HepG2 (cell line): Measurements from ENCODE around the gene DFFA. TPM values are rescaled to one million over a fixed set of nuclear protein-coding genes. Genes with fewer than 3 reads are reported as not detected.

Experiments
- ATF7-NPFF ChIP-seq: sonication (generic); formaldehyde crosslinking; IDR thresholded peaks from 2 replicates; pipeline ENCODE4 v1.8.1; 2023; ENCODE audit warnings: mild to moderate bottlenecking, low read depth, missing genetic modification reagents, moderate library complexity
- DMAP1 ChIP-seq: IDR thresholded peaks from 2 replicates; pipeline ENCODE4 v1.6.1; 2016
- GMEB2 ChIP-seq: IDR thresholded peaks from 2 replicates; pipeline ENCODE4 v1.6.1; 2016; ENCODE audit warnings: missing biosample characterization, missing genetic modification reagents, low read depth
- HDAC1 ChIP-seq: sonication (generic); formaldehyde crosslinking; IDR thresholded peaks from 2 replicates; pipeline ENCODE4 v1.5.1; 2020; ENCODE audit warnings: mild to moderate bottlenecking, missing genetic modification reagents
- HMGXB4 ChIP-seq, 2 experiments: sonication (generic) in 1 of 2; formaldehyde crosslinking in 1 of 2; IDR thresholded peaks; 2 replicates each; pipeline versions ENCODE4 v1.4.0 to v1.6.1; 2018 to 2020; ENCODE audit warnings: missing genetic modification reagents in 2 of 2, borderline replicate concordance in 1 of 2, low read depth in 1 of 2, mild to moderate bottlenecking in 1 of 2, missing biosample characterization in 1 of 2
- KDM2A ChIP-seq: sonication (generic); formaldehyde crosslinking; IDR thresholded peaks from 2 replicates; pipeline ENCODE4 v1.4.0; 2020; ENCODE audit warnings: low read depth, missing genetic modification reagents, borderline replicate concordance
- MAFF ChIP-seq: IDR thresholded peaks from 2 replicates; pipeline ENCODE4 v1.6.1; 2011; ENCODE audit warnings: low read depth, low read length, improper control_type of control experiment
- MTF1 ChIP-seq: sonication (generic); formaldehyde crosslinking; IDR thresholded peaks from 2 replicates; pipeline ENCODE4 v1.5.0; 2020; ENCODE audit warnings: missing genetic modification reagents
- NFKBIZ ChIP-seq: IDR thresholded peaks from 2 replicates; pipeline ENCODE4 v1.6.1; 2018; ENCODE audit warnings: missing genetic modification reagents, missing compliant biosample characterization
- SIN3B ChIP-seq: fragments of 150-350 bp; IDR thresholded peaks from 2 replicates; pipeline ENCODE4 v1.6.1; 2014; ENCODE audit warnings: low read length
- TBL1XR1 ChIP-seq: fragments of 150-350 bp; IDR thresholded peaks from 2 replicates; pipeline ENCODE4 v1.6.1; 2014; ENCODE audit warnings: borderline replicate concordance, low read length; ENCODE audit not compliant: partially characterized antibody
- XRCC5 ChIP-seq: fragments of 200-400 bp; formaldehyde crosslinking; optimal IDR thresholded peaks from 2 replicates; pipeline ENCODE3; 2017; ENCODE audit warnings: mild to moderate bottlenecking, low read length
- YEATS4 ChIP-seq: sonication (generic); formaldehyde crosslinking; IDR thresholded peaks from 2 replicates; pipeline ENCODE4 v1.4.0; 2020; ENCODE audit warnings: missing genetic modification reagents, borderline replicate concordance
- ZBTB38 ChIP-seq: sonication (generic); formaldehyde crosslinking; IDR thresholded peaks from 2 replicates; pipeline ENCODE4 v1.5.1; 2020; ENCODE audit warnings: mild to moderate bottlenecking, missing genetic modification reagents
- ZFP1 ChIP-seq: IDR thresholded peaks from 2 replicates; pipeline ENCODE4 v1.6.1; 2016
- ZNF317 ChIP-seq: sonication (generic); formaldehyde crosslinking; IDR thresholded peaks from 2 replicates; pipeline ENCODE4 v1.5.0; 2020; ENCODE audit warnings: mild to moderate bottlenecking, missing genetic modification reagents
- ZNF335 ChIP-seq: sonication (generic); formaldehyde crosslinking; IDR thresholded peaks from 2 replicates; pipeline ENCODE4 v1.4.0; 2020; ENCODE audit warnings: missing genetic modification reagents
- ZNF598 ChIP-seq: sonication (generic); formaldehyde crosslinking; IDR thresholded peaks from 2 replicates; pipeline ENCODE4 v1.5.1; 2020; ENCODE audit warnings: mild to moderate bottlenecking, missing genetic modification reagents, borderline replicate concordance
- ZNF616 ChIP-seq: sonication (generic); formaldehyde crosslinking; IDR thresholded peaks from 2 replicates; pipeline ENCODE4 v1.5.0; 2020; ENCODE audit warnings: low read depth, mild to moderate bottlenecking, missing genetic modification reagents
- ZNF740 ChIP-seq: sonication (generic); formaldehyde crosslinking; IDR thresholded peaks from 2 replicates; pipeline ENCODE4 v1.4.0; 2020; ENCODE audit warnings: missing genetic modification reagents
- ZNF839 ChIP-seq: sonication (generic); formaldehyde crosslinking; IDR thresholded peaks from 2 replicates; pipeline ENCODE4 v1.4.0; 2020; ENCODE audit warnings: missing genetic modification reagents, mild to moderate bottlenecking, borderline replicate concordance
- polyA plus RNA-seq, 8 experiments: library from polyadenylated mRNA; depleted of rRNA in 3 of 8; stranded (reverse) in 7 of 8; unstranded in 1 of 8; fragments of >200 nt; fragmentation: Illumina TruSeq in 4 of 8; extraction: Trizol in 4 of 8; gene quantifications; 2 replicates each; pipeline versions ENCODE4 v1.2.1 to v1.2.3, GENCODE V29; 2011 to 2016; ENCODE audit warnings: low read depth in 4 of 8, missing spikeins in 1 of 8, mixed read lengths in 1 of 8; ENCODE audit not compliant: insufficient read depth in 1 of 8
- total RNA-seq, 5 experiments: library from RNA; depleted of rRNA; stranded (reverse); fragments of >200 nt; fragmentation: Illumina TruSeq; extraction: Trizol; gene quantifications; 2 replicates each; pipeline ENCODE4 v1.2.3, GENCODE V29; 2016; ENCODE audit warnings: low read depth in 1 of 5
- TF ChIP-seq, protein P1 (sequence below): sonication (generic); formaldehyde crosslinking; IDR thresholded peaks from 2 replicates; pipeline ENCODE4 v1.4.0; 2020; ENCODE audit warnings: mild to moderate bottlenecking, missing genetic modification reagents
- TF ChIP-seq, protein P2 (sequence below): sonication (generic); formaldehyde crosslinking; conservative IDR thresholded peaks from 2 replicates; pipeline ENCODE4 v1.4.0; 2020; ENCODE audit warnings: missing genetic modification reagents

Gene DFFA
- total and polyA plus RNA-seq, 2 of the 13 experiments (the other 11 are each of a cell fraction or from before 2014, with no cell fraction given) = 16.5 to 33.9 TPM

DNA sequence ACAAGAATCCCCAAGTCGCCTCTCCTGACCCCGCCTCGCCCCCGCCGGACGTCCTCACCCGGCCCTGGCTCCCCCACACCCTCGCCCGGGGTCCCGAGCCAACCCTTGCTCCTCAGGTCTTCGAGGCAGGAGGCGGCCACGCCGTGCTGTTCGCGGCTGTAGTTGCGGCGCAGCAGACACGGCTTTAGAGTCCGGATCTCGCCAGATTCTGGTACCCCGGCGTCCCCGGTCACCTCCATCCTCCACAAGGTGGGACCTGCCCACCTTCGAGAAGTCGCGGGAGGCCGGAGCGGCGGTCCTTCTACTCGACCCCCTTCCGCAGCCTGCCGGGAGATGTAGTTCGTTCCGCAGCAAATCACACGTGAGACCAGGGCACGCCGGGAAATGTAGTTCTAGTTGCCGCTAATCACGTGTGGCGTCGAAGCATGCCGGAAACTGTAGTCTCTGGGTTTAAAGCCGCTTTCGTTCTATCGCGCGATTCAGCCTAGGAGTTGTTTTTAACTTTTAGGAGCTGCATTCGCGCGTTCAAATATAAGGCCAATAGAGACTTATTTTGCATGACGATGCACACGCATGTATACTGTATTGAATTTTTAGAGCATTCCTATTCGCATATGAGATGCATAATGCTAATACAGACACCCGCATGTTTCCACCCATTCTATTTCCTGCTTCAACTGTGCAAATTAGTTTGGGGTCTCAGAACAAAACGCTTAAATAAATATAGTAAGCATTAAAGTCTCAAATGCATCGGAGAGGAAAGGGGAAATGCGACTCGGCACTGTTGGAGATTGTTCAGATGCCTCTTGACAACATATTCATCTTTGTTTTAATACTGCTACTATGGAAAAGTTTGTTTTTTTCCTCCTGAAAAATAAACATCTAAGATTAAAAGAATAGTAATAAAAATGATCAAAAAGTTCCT is at the start of gene DFFA (continued):
- TF ChIP-seq HMGXB4 (CRISPR knock-in tag; IDR thresholded peaks at IDR 0.05; ENCODE audit: borderline replicate concordance in 1 of 2, low read depth in 1 of 2) (peak; percentile 57 to 79), ZNF740 (CRISPR knock-in tag) (peak; percentile 77; the same call in 1 of the 2 replicates), HDAC1 (CRISPR knock-in tag) (peak; percentile 94), NFKBIZ (CRISPR knock-in tag) (peak; percentile 73; the same call in 1 of the 2 replicates), ZNF616 (CRISPR knock-in tag) (peak; percentile 83; the same call in 1 of the 2 replicates), YEATS4 (CRISPR knock-in tag) (peak; percentile 53; the same call in 1 of the 2 replicates), MTF1 (CRISPR knock-in tag) (no peak), SIN3B (peak; percentile 60; the same call in 1 of the 2 replicates), ZFP1 (CRISPR knock-in tag) (0 out of 2 replicates have a peak, but pooled peaks have one; percentile 34), DMAP1 (CRISPR knock-in tag) (peak; percentile 73), ZNF317 (peak; percentile 85), KDM2A (CRISPR knock-in tag) (peak; percentile 92), XRCC5 (peak; percentile 16), ZNF598 (0 out of 2 replicates have a peak, but pooled peaks have one; percentile 28), ZBTB38 (CRISPR knock-in tag) (peak; percentile 74), ZNF335 (CRISPR knock-in tag) (peak; percentile 97), MAFF (no peak), ZNF839 (CRISPR knock-in tag) (0 out of 2 replicates have a peak, but pooled peaks have one; percentile 41), ATF7-NPFF (CRISPR knock-in tag) (peak; percentile 67; the same call in 1 of the 2 replicates), TBL1XR1 (peak; percentile 72), GMEB2 (peak; percentile 76)
- TF ChIP-seq, protein P1, sequence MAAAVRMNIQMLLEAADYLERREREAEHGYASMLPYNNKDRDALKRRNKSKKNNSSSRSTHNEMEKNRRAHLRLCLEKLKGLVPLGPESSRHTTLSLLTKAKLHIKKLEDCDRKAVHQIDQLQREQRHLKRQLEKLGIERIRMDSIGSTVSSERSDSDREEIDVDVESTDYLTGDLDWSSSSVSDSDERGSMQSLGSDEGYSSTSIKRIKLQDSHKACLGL (CRISPR knock-in tag) = 0 out of 2 replicates have a peak, but pooled peaks have one; percentile 41
- TF ChIP-seq, protein P2, sequence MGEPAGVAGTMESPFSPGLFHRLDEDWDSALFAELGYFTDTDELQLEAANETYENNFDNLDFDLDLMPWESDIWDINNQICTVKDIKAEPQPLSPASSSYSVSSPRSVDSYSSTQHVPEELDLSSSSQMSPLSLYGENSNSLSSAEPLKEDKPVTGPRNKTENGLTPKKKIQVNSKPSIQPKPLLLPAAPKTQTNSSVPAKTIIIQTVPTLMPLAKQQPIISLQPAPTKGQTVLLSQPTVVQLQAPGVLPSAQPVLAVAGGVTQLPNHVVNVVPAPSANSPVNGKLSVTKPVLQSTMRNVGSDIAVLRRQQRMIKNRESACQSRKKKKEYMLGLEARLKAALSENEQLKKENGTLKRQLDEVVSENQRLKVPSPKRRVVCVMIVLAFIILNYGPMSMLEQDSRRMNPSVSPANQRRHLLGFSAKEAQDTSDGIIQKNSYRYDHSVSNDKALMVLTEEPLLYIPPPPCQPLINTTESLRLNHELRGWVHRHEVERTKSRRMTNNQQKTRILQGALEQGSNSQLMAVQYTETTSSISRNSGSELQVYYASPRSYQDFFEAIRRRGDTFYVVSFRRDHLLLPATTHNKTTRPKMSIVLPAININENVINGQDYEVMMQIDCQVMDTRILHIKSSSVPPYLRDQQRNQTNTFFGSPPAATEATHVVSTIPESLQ (CRISPR knock-in tag) = 0 out of 2 replicates have a peak, but pooled peaks have one; percentile 51
